Measurements from ENCODE around the gene DOP1A. TPM values are rescaled to one million over a fixed set of nuclear protein-coding genes. Genes with fewer than 3 reads are reported as not detected.

The DOP1A gene
- polyA plus RNA-seq, 3 donors = 2.1 to 8.9 (median 2.5) TPM

- H3K9me3 ChIP-seq (replicated peaks in 1 of 2; ENCODE audit: control insufficient read depth in 1 of 2, insufficient read depth in 1 of 2, low read length in 2 of 2) = no peaks in the 10 kb centered on the region
- no peak overlapping the region for H3K4me3 ChIP-seq (replicated peaks in 1 of 3; ENCODE audit: low read depth in 2 of 3, low read length in 3 of 3)
- Mint-ChIP-seq H3K4me1 (no peaks in the 10 kb centered on the region), H3K36me3 (peaks cover 84 to 92% of the 10 kb centered on the region in 2 donors), H3K4me3 (no peak overlapping the region), H3K27me3 (ENCODE audit: low read depth in 3 of 3) (no peaks in the 10 kb centered on the region), H3K27ac (no peak overlapping the region), H3K9me3 (no peaks in the 10 kb centered on the region)
- H3K27me3 ChIP-seq (ENCODE audit: control insufficient read depth in 2 of 2, insufficient read depth in 2 of 2, low read length in 2 of 2) = no peaks in the 10 kb centered on the region
- TF ChIP-seq CTCF (IDR thresholded peaks at IDR 0.05) = no peak
- H4K20me1 ChIP-seq (ENCODE audit: insufficient read depth, low read length) = no peaks in the 10 kb centered on the region
- H2AFZ ChIP-seq (ENCODE audit: insufficient read depth, low read depth, low read length, poor library complexity, severe bottlenecking) = no peak overlapping the region
- H3K4me1 ChIP-seq (ENCODE audit: control insufficient read depth in 1 of 2, insufficient read depth in 2 of 2, low read length in 2 of 2) = no peaks in the 10 kb centered on the region
- H3K9ac ChIP-seq (ENCODE audit: insufficient read depth, low read length, poor library complexity, severe bottlenecking) = no peak overlapping the region
- H3K36me3 ChIP-seq (replicated peaks in 1 of 2; ENCODE audit: control insufficient read depth in 1 of 2, insufficient read depth in 2 of 2, low read length in 2 of 2) = peaks cover 84 to 99% of the 10 kb centered on the region in 2 donors
- no peak overlapping the region for H3K27ac ChIP-seq (ENCODE audit: low read depth in 1 of 2, low read length in 2 of 2)
- H3K4me2 ChIP-seq (replicated peaks; ENCODE audit: extremely low read depth, low read length, poor library complexity, severe bottlenecking) = no peak overlapping the region
- H3K79me2 ChIP-seq (ENCODE audit: insufficient read depth, low read length) = no peaks in the 10 kb centered on the region
- intact Hi-C loops (cut with micrococcal nuclease) = no loop called here
- no peak for DNase-seq
These were observed 101.6 kb downstream of the DOP1A start for GRCh38 chr6:83169106-83169505.

- H3K4me1 Mint-ChIP-seq = no peaks in the 10 kb centered on the region
- H3K27me3 Mint-ChIP-seq (ENCODE audit: low read depth in 3 of 3) = no peaks in the 10 kb centered on the region
- Histone ChIP-seq H3K27me3 (ENCODE audit: control insufficient read depth in 2 of 2, insufficient read depth in 2 of 2, low read length in 2 of 2) (no peaks in the 10 kb centered on the region), H3K9ac (ENCODE audit: insufficient read depth, low read length, poor library complexity, severe bottlenecking) (no peak overlapping the region), H3K4me3 (replicated peaks in 1 of 3; ENCODE audit: low read depth in 2 of 3, low read length in 3 of 3) (no peak overlapping the region), H3K9me3 (replicated peaks in 1 of 2; ENCODE audit: control insufficient read depth in 1 of 2, insufficient read depth in 1 of 2, low read length in 2 of 2) (no peaks in the 10 kb centered on the region), H2AFZ (ENCODE audit: insufficient read depth, low read depth, low read length, poor library complexity, severe bottlenecking) (no peak overlapping the region), H3K4me1 (ENCODE audit: control insufficient read depth in 1 of 2, insufficient read depth in 2 of 2, low read length in 2 of 2) (no peaks in the 10 kb centered on the region), H3K27ac (ENCODE audit: low read depth in 1 of 2, low read length in 2 of 2) (no peak overlapping the region), H3K36me3 (replicated peaks in 1 of 2; ENCODE audit: control insufficient read depth in 1 of 2, insufficient read depth in 2 of 2, low read length in 2 of 2) (peaks cover 82 to 99% of the 10 kb centered on the region in 2 donors), H4K20me1 (ENCODE audit: insufficient read depth, low read length) (no peaks in the 10 kb centered on the region), H3K4me2 (replicated peaks; ENCODE audit: extremely low read depth, low read length, poor library complexity, severe bottlenecking) (no peak overlapping the region), H3K79me2 (ENCODE audit: insufficient read depth, low read length) (no peaks in the 10 kb centered on the region)
- DNase-seq = no peak
- no peaks in the 10 kb centered on the region for H3K9me3 Mint-ChIP-seq
- intact Hi-C loops (cut with micrococcal nuclease) = no loop called here
- no CpG with 5 or more reads among the region's 1 CpG for WGBS (ENCODE audit: insufficient coverage)
- H3K36me3 Mint-ChIP-seq = peaks cover 84 to 92% of the 10 kb centered on the region in 2 donors
- TF ChIP-seq CTCF (IDR thresholded peaks at IDR 0.05) = no peak
- H3K27ac Mint-ChIP-seq = no peak overlapping the region
- no peak overlapping the region for H3K4me3 Mint-ChIP-seq
These were observed 102.0 kb downstream of the DOP1A start for GRCh38 chr6:83169511-83169910.
